HepG2 (cell line): Measurements from ENCODE around the gene GPS1. TPM values are rescaled to one million over a fixed set of nuclear protein-coding genes. Genes with fewer than 3 reads are reported as not detected.

Experiments
- ATF5 ChIP-seq: sonication (generic); formaldehyde crosslinking; IDR thresholded peaks from 2 replicates; pipeline ENCODE4 v1.4.0; 2020; ENCODE audit warnings: mild to moderate bottlenecking, low read depth, missing genetic modification reagents
- BCL6 ChIP-seq: IDR thresholded peaks from 2 replicates; pipeline ENCODE4 v1.6.1; 2016; ENCODE audit warnings: missing genetic modification reagents, missing compliant biosample characterization
- BRCA1 ChIP-seq: sonication (generic); formaldehyde crosslinking; IDR thresholded peaks from 2 replicates; pipeline ENCODE4 v1.4.0; 2020; ENCODE audit warnings: missing genetic modification reagents
- CHD4 ChIP-seq: fragments of 200-600 bp; sonication (generic); IDR thresholded peaks from 2 replicates; pipeline ENCODE4 v1.7.0; 2017; ENCODE audit warnings: mild to moderate bottlenecking, low read length, borderline replicate concordance
- ERF ChIP-seq: IDR thresholded peaks from 2 replicates; pipeline ENCODE4 v1.6.1; 2018; ENCODE audit warnings: missing biosample characterization, missing genetic modification reagents
- HNF1B ChIP-seq: sonication (generic); formaldehyde crosslinking; IDR thresholded peaks from 2 replicates; pipeline ENCODE4 v1.5.1; 2020; ENCODE audit warnings: mild to moderate bottlenecking, moderate library complexity, missing genetic modification reagents
- ISX ChIP-seq: sonication (generic); formaldehyde crosslinking; conservative IDR thresholded peaks from 2 replicates; pipeline ENCODE4 v1.5.0; 2020; ENCODE audit warnings: missing genetic modification reagents
- JUN ChIP-seq: sonication (generic); formaldehyde crosslinking; IDR thresholded peaks from 2 replicates; pipeline ENCODE4 v1.4.0; 2020; ENCODE audit warnings: mild to moderate bottlenecking, missing genetic modification reagents
- PHF5A ChIP-seq: IDR thresholded peaks from one replicate; pipeline ENCODE4 v1.6.1; 2018; ENCODE audit warnings: low read depth, missing genetic modification reagents; ENCODE audit not compliant: unreplicated experiment
- RXRB ChIP-seq: IDR thresholded peaks from 2 replicates; pipeline ENCODE4 v1.6.1; 2016; ENCODE audit warnings: borderline replicate concordance, missing genetic modification reagents, missing compliant biosample characterization
- SAP130 ChIP-seq: IDR thresholded peaks from 2 replicates; pipeline ENCODE4 v1.6.1; 2016; ENCODE audit warnings: low read depth
- TEAD3 ChIP-seq: optimal IDR thresholded peaks from 2 replicates; pipeline ENCODE3; 2016; ENCODE audit warnings: borderline replicate concordance
- TOPORS ChIP-seq: sonication (generic); formaldehyde crosslinking; IDR thresholded peaks from 2 replicates; pipeline ENCODE4 v1.8.0; 2023; ENCODE audit warnings: mild to moderate bottlenecking, missing genetic modification reagents
- U2AF1 ChIP-seq: fragments of 200-400 bp; formaldehyde crosslinking; optimal IDR thresholded peaks from 2 replicates; pipeline ENCODE3; 2017; ENCODE audit warnings: mild to moderate bottlenecking, low read depth, low read length
- ZFP90 ChIP-seq: sonication (generic); formaldehyde crosslinking; IDR thresholded peaks from 2 replicates; pipeline ENCODE4 v1.8.0; 2022; ENCODE audit warnings: missing genetic modification reagents, mild to moderate bottlenecking, inconsistent platforms, borderline replicate concordance
- ZKSCAN8 ChIP-seq: IDR thresholded peaks from 2 replicates; pipeline ENCODE4 v1.6.1; 2016; ENCODE audit warnings: borderline replicate concordance, missing genetic modification reagents, missing compliant biosample characterization
- ZNF253 ChIP-seq: sonication (generic); formaldehyde crosslinking; IDR thresholded peaks from 2 replicates; pipeline ENCODE4 v1.8.0; 2022; ENCODE audit warnings: mild to moderate bottlenecking, missing genetic modification reagents, borderline replicate concordance
- polyA plus RNA-seq, 8 experiments: library from polyadenylated mRNA; depleted of rRNA in 3 of 8; stranded (reverse) in 7 of 8; unstranded in 1 of 8; fragments of >200 nt; fragmentation: Illumina TruSeq in 4 of 8; extraction: Trizol in 4 of 8; gene quantifications; 2 replicates each; pipeline versions ENCODE4 v1.2.1 to v1.2.3, GENCODE V29; 2011 to 2016; ENCODE audit warnings: low read depth in 4 of 8, missing spikeins in 1 of 8, mixed read lengths in 1 of 8; ENCODE audit not compliant: insufficient read depth in 1 of 8
- total RNA-seq, 5 experiments: library from RNA; depleted of rRNA; stranded (reverse); fragments of >200 nt; fragmentation: Illumina TruSeq; extraction: Trizol; gene quantifications; 2 replicates each; pipeline ENCODE4 v1.2.3, GENCODE V29; 2016; ENCODE audit warnings: low read depth in 1 of 5
- TF ChIP-seq, protein P1 (sequence below): sonication (generic); formaldehyde crosslinking; IDR thresholded peaks from 2 replicates; pipeline ENCODE4 v1.4.0; 2020; ENCODE audit warnings: mild to moderate bottlenecking, missing genetic modification reagents
- TF ChIP-seq, protein P2 (sequence below): fragments of 450-650 bp; IDR thresholded peaks from 2 replicates; pipeline ENCODE4 v1.6.1; 2017; ENCODE audit warnings: mild to moderate bottlenecking
- TF ChIP-seq, protein P3 (sequence below): IDR thresholded peaks from 2 replicates; pipeline ENCODE4 v1.6.1; 2016; ENCODE audit warnings: mild to moderate bottlenecking

GPS1 gene
- total and polyA plus RNA-seq, 2 of the 13 experiments (the other 11 are each of a cell fraction or from before 2014, with no cell fraction given), result 124 to 128 TPM

- TF ChIP-seq ISX (CRISPR knock-in tag) (no peak), ZNF253 (CRISPR knock-in tag) (peak; percentile 75; the same call in 1 of the 2 replicates), U2AF1 (no peak), ZFP90 (peak; percentile 33; the same call in 1 of the 2 replicates), RXRB (CRISPR knock-in tag) (no peak), SAP130 (CRISPR knock-in tag) (peak; percentile 69), HNF1B (CRISPR knock-in tag) (peak; percentile 42; the same call in 1 of the 2 replicates), JUN (CRISPR knock-in tag) (no peak), BRCA1 (CRISPR knock-in tag) (no peak; the same call in 1 of the 2 replicates), PHF5A (CRISPR knock-in tag) (no peak), BCL6 (CRISPR knock-in tag) (0 out of 2 replicates have a peak, but pooled peaks have one; percentile 6), TOPORS (no peak), ERF (peak; percentile 37; the same call in 1 of the 2 replicates), TEAD3 (peak; percentile 15), ZKSCAN8 (CRISPR knock-in tag) (no peak), CHD4 (no peak), ATF5 (CRISPR knock-in tag) (peak; percentile 74; the same call in 1 of the 2 replicates)
- TF ChIP-seq, protein P1, sequence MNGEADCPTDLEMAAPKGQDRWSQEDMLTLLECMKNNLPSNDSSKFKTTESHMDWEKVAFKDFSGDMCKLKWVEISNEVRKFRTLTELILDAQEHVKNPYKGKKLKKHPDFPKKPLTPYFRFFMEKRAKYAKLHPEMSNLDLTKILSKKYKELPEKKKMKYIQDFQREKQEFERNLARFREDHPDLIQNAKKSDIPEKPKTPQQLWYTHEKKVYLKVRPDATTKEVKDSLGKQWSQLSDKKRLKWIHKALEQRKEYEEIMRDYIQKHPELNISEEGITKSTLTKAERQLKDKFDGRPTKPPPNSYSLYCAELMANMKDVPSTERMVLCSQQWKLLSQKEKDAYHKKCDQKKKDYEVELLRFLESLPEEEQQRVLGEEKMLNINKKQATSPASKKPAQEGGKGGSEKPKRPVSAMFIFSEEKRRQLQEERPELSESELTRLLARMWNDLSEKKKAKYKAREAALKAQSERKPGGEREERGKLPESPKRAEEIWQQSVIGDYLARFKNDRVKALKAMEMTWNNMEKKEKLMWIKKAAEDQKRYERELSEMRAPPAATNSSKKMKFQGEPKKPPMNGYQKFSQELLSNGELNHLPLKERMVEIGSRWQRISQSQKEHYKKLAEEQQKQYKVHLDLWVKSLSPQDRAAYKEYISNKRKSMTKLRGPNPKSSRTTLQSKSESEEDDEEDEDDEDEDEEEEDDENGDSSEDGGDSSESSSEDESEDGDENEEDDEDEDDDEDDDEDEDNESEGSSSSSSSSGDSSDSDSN (CRISPR knock-in tag), result peak; percentile 80; the same call in 1 of the 2 replicates
- TF ChIP-seq, protein P2, sequence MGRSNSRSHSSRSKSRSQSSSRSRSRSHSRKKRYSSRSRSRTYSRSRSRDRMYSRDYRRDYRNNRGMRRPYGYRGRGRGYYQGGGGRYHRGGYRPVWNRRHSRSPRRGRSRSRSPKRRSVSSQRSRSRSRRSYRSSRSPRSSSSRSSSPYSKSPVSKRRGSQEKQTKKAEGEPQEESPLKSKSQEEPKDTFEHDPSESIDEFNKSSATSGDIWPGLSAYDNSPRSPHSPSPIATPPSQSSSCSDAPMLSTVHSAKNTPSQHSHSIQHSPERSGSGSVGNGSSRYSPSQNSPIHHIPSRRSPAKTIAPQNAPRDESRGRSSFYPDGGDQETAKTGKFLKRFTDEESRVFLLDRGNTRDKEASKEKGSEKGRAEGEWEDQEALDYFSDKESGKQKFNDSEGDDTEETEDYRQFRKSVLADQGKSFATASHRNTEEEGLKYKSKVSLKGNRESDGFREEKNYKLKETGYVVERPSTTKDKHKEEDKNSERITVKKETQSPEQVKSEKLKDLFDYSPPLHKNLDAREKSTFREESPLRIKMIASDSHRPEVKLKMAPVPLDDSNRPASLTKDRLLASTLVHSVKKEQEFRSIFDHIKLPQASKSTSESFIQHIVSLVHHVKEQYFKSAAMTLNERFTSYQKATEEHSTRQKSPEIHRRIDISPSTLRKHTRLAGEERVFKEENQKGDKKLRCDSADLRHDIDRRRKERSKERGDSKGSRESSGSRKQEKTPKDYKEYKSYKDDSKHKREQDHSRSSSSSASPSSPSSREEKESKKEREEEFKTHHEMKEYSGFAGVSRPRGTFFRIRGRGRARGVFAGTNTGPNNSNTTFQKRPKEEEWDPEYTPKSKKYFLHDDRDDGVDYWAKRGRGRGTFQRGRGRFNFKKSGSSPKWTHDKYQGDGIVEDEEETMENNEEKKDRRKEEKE, result no peak
- TF ChIP-seq, protein P3, sequence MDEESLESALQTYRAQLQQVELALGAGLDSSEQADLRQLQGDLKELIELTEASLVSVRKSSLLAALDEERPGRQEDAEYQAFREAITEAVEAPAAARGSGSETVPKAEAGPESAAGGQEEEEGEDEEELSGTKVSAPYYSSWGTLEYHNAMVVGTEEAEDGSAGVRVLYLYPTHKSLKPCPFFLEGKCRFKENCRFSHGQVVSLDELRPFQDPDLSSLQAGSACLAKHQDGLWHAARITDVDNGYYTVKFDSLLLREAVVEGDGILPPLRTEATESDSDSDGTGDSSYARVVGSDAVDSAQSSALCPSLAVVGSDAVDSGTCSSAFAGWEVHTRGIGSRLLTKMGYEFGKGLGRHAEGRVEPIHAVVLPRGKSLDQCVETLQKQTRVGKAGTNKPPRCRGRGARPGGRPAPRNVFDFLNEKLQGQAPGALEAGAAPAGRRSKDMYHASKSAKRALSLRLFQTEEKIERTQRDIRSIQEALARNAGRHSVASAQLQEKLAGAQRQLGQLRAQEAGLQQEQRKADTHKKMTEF (CRISPR knock-in tag), result no peak; the same call in 1 of the 2 replicates
Observed at GRCh38 chr17:82097184-82097918, 45.7 kb downstream of the GPS1 start (continued).
